Frontal cortex (tissue), 4 donors: ENCODE data around the gene BARX1. TPM values are rescaled to one million over a fixed set of nuclear protein-coding genes. Genes with fewer than 3 reads are reported as not detected.
"Not testable (repeated sequence)": the region's sequence is repeated elsewhere in the genome, so short reads cannot be mapped to it uniquely, and the experiment has no call there.

Experiments
- DNase-seq, 2 donors: peaks; one replicate each; pipeline ENCODE4 v3.0.0; 2012; ENCODE audit warnings: low spot score in 2 of 2
- FAIRE-seq: peaks from 2 replicates; lab custom pipeline; 2012; peaks lifted over from hg19 to GRCh38; lab: Jason Lieb, UNC
- total RNA-seq: library from RNA; depleted of rRNA; stranded (reverse); fragments of >200 nt; gene quantifications from one replicate; pipeline ENCODE4 v1.2.3, GENCODE V29; 2014
- donor health status: control.
- donor health status: control.
- donor health status: control.

BARX1 gene
- total RNA-seq, 1 donor from 2014 or later = not detected

DNA sequence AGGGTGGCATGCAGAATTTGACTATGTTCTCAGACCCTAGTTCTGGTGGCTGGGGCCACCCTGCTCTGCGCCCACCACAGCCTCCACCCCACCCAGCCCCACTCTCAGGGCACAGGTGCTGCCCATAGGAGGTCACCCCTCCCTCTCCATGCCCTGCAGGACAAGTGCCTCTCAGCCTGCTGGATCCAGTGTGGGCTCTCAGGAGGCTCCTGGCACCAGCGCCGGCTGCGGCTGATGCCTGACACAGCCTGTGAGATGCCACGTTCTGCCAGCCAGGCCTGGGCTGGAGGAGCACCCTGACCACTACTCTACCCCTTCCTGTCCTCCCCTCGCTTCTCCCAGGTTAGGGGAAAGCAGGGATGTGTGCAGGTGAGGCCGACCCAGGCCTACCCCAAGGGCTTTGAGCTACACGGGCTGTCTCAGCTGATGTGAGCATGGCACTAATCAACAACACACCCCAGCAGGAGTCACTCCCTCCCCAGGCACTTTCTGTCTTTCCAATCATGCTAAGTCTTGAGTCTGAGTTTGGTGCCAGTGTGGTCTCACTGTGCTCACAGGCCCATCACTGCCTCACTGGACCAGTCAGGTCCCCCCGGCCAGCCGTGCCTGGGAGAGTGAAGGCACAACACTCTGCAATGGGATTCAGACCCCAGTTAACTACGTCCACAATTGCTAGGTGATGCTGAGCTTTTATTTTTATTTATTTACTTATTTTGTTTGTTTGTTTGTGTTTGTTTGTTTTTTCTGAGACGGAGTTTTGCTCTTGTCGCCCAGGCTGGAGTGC, 12.1 kb upstream of the BARX1 start:
- FAIRE-seq (no peak), DNase-seq (no peak)

DNA sequence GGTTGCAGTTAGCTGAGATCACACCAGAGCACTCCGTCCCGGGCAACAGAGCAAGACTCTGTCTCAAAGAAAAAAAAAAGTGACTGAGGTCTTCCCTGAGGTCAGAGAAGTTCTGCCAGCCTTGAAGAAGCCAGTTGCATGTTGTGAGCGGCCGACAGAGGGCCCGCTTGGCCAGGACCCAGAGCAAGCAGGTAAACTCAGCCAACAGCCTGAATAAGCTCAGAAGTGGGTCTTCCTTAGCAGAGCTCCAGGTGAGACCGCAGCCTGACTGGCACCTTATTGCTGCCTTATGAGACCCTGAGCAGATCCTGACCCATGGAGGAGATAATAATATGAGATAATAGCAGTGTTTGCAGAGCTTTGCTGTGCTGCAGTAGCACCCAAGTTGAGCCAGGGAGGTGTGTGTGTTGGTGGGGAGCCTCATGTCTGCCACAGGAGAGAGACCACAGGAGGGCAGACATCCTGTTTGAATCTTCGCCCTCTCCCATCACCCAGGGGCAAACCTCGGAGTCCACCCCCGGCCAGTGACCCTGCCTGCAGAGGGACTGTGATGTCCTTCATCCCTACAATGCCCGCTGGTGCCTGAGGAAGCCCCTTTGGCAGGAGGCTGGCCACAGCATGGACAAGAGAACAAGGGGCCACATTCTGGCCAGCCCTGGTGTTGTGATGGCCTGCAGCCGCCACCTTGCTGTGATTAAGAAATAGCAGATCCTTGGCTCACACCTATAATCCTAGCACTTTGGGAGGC, 10.8 kb upstream of the BARX1 start:
- no peak for DNase-seq
- no peak for FAIRE-seq

DNA sequence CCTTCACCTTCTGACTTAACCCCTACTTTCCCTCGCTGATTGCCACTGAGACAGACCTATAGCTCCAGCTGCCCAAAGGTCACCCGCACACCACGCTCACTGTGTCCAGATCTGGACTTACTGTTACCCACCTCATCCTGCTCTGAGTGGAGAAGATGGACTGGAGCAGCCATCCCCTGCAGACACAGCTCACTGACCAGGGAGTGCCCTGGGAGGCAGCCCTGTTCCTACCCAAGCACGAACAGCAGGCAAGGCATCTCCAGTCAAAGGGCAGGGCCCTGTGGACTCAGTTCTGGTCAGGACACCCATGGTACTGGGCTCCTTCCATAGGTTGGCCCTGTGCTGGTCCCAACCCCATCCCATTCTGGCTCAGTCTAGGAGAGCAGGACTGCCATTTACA, 9.5 kb upstream of the BARX1 start:
- FAIRE-seq = no peak
- peak in 1 of 2 donors; percentile 0 for DNase-seq

DNA sequence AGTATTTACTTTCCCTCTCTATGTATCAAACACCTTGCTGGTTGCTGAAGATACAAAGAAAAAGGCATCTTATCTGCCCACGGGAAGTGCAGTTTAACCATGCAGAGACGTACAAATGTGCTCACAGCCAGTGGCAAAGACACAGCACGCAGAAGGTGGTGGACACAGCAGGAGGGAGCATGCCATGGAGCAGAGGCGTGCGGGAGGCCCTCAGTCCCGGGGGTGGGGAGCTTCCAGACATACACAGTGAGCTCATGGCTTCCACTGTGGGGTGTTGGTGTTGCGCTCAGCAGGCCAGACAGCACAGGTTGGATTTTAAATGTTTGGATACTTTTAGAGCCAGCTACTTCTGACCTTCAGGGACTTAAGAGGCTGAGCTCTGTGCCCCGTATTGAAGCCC, 8.8 kb upstream of the BARX1 start:
- no peak for DNase-seq

DNA sequence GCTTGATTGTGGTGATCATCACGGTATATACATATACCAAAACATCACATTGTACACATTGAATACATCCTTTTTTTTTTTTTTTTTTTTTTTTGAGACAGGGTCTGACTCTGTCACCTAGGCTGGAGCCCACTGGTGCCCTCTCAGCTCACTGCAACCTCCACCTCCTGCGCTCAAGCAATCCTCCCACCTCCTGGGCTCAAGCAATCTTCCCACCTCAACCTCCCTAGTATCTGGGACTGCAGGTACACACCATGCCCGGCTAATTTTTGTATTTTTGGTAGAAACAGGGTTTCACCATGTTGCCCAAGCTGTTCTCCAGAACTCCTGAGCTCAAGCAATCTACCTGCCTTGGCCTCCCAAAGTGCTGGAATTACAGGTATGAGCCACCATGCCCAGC, 8.3 kb upstream of the BARX1 start:
- DNase-seq, FAIRE-seq: not testable (repeated sequence)

More for the DNA sequence above, 8.8 kb upstream of the BARX1 start:
- FAIRE-seq = no peak

DNA sequence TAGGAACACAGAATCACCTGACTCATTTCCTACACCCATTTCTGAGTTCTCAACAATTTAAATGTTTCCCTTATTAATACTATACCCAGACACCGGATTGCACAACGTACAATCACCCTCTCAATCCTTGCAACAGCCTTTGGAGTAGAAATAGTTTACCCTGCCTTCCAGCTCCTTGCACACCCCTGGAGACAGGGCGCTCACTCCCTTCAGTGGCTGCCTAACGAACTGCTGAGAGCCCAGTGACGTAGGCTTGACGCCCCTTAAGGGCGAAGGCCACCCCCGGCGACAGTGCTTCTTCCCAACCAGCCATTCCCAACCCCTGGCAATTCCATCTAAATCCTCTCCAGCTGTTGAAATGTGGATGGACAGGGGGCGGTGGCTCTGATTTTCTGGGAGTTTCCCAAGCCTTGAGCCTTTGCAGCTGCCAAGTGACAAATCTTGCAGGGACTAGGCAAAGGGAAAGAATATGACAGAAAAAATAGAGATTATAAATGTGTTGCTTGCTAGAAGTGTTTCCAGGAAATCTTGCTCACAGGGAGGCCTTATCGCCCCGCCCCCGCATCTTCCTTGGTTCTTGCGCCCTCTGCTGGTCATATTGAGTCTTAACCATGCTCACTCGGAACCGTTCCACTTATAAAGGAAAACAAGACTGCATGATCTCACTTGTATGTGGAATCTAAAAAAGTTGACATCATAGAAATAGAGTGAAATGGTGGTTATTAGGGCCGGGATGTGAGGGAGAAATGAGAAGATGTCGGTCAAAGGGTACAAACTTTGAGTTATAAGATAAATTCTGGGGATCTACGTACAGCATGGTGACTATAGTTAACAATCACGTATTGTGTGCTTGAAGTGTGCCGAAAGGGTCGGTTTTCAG, 7.6 kb upstream of the BARX1 start:
- FAIRE-seq (peak; percentile 93), DNase-seq (peak; percentile 76 to 87)

DNA sequence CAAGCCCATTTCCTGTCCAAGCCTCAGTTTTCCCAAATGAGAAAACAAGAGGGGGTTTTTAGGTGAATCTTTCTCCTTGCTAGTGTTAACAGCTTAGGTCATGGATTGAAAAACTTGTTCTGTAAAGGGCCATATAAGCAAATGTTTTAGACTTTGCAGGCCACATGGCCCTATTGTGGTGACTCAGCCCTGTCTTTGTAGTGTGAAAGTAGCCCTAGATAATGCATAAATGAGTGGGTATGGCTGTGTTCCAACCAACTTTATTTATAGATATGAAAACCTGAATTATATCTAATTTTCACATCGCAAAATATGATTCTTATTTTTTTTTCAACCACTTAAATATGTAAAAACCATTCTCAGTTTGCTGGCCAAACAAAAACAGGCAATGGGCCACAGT, 6.9 kb upstream of the BARX1 start:
- DNase-seq (no peak), FAIRE-seq (no peak)

DNA sequence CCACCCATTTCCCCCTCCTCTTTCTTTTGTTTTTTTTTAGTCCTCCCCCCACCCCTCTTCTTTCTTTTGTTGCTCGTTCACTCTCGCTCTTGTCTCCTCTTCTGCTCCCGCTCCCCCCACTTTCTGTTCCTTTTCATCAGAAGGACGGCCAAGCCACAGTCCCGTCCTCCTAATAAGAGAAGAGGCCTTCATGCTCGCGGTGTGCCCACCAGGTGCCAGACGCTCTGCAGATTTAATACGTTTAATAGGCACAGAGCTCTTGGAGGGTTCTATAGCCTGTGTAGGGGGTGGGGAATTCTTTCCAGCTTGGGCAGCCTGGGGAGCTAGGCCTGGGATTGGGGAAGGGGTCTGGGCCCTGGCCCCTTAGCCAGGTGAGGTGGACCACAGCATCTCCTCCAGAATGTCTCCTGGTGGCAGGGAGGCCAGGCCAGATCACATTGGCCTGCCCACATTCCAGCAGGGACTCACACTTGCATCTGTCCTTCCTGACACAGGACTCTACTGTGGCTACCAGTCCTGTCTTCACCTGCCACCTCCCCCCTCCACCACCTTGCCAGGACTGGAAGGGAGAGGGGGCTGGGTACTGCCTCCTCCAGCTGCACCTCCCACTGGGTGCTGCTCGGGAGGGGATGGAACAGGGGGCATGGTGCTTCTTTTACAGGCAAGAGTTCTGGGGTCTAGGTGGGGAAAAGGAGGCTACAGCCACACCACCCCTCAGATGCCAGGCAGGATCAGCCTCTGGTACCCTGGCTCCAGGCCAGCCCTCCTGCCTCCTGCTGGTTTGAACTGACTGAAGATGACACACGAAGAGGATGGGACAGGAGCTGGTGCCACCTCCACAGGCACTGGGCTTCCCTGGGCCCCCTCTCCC, 6.1 kb upstream of the BARX1 start:
- DNase-seq (no peak), FAIRE-seq (no peak)

DNA sequence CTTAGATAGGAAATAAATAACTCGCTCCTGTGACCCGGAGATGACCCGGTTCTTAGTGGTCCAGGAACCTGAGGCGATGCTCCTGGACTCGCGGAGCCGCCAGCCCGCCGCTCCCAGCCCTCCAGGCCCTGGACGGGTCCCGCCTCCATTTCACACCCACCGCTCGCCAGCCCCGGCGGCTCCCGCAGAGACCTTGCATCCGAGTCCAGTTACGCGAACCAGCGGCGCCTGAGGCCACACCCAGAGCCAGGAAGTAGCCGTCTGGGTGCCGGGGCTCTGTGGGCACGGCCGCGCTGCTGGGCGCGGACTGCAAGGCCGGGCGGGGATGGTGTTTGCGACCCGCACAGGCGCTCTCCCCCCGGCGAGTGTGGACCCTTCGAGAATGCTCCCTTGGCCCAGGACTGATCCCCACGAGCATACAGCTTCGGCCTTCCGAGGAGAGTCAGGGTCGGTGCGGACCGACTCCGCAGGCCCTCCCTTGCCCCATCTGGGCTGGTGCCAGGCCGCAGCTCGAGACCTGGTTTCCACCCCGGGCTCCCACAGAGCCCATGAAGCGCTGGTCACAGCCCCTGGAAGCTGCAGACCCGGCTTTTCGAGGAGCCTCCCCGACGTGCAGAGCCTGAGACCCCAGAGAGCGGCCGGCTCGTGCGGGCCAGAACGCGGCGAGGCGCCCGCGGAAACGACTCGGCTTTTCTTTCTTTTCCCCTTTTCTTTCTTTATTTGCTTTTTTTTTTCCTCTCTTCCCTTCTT, 5.2 kb upstream of the BARX1 start:
- FAIRE-seq (no peak), DNase-seq (peak in 1 of 2 donors; percentile 24)

DNA sequence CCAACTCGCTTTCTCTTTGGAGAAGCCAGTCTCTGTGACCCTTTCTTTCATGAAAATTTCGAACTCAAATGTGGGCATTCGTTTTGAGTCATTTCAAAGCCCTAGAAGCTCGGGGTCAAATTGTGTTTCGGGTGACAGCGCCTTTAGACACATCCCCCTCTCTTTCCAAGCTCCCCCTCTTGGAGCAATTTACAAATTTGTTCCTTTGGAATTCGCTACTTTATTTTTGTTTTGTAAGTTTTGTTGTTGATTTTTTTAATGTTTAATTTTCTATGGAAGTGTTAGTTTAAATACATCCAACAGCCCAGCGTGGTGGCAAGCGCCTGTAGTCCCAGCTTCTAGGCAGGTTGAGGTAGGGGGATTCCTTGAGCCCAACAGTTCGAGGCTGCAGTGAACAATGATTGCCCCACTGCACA, 4.6 kb upstream of the BARX1 start:
- FAIRE-seq = no peak
- DNase-seq = no peak

DNA sequence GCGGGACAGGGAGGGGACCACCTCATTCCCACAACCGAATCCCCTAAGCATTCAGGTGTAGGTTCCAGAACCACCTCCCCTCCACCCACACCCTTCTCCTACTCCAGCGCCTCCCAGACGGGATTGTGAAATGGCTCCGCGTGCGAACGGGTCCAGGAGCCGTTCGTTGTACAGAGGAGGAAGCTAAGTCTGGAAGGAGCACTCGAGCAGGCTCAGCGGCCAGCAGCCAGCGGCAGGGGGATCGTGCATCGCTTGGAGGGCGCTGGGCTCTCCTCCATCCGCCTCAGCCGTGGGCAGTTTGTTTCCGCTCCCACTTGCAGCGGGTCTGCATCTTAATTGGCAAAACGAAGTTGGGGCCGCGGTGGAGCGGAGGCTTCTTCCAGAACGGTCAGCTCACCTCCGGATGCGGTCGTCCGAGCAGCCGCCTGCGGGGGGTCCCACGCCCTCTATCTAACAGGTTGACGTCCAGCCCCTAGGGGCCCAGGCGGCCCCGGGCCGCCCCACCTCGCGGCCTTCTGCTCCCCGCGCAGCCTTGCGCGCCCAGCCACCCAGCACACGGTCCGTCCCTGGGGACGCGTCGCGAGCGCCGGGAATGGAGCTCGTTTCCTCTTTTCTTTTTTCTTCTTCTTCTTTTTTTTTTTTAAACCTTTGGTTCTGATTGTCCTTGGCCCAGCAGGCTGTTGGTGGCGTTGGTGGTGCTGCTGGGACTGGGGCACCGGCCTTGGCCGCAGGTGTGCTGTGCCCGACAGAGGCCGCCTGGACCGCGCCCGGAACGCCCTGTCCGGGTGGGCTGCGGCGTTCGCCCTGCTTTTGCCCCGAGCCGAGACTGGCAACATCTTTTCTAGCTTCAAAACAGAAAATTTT, 3.9 kb upstream of the BARX1 start:
- DNase-seq (peak in 1 of 2 donors; percentile 50), FAIRE-seq (no peak)

DNA sequence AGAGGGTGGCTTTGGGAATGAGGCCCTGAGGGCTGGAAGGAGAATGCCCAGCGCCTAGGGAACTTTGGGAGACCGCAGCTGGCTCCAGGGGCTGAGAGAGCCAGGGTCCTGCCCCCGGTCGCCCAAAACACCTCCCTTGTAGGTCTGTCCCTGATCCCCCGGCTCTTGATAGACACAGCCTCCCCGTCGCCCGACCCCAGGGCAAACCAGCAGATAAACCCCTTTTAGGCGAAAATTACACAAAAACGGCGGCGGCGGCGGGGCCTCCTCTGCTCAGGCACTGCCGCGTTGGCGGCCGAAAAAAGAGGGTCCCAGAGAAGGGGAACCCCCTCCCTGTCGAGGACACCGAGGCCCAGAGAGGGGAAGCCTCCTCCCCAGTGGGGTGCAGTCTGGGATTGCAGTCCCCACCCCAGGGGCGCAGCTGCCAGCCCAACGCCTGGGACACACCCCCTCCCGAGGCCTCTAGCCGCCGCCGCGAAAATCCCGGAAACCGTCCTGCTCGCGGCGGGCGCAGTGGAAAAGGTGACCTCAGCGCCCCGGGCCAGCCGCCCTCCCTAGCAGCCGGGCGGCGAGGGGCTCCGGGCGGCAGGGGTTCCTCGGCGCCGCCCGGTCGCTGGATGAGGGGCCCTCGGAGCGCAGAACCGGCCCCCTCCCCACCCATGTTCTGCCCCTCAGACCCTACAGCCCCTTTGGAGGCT, 3.1 kb upstream of the BARX1 start:
- FAIRE-seq (no peak), DNase-seq (peak in 1 of 2 donors; percentile 14)

DNA sequence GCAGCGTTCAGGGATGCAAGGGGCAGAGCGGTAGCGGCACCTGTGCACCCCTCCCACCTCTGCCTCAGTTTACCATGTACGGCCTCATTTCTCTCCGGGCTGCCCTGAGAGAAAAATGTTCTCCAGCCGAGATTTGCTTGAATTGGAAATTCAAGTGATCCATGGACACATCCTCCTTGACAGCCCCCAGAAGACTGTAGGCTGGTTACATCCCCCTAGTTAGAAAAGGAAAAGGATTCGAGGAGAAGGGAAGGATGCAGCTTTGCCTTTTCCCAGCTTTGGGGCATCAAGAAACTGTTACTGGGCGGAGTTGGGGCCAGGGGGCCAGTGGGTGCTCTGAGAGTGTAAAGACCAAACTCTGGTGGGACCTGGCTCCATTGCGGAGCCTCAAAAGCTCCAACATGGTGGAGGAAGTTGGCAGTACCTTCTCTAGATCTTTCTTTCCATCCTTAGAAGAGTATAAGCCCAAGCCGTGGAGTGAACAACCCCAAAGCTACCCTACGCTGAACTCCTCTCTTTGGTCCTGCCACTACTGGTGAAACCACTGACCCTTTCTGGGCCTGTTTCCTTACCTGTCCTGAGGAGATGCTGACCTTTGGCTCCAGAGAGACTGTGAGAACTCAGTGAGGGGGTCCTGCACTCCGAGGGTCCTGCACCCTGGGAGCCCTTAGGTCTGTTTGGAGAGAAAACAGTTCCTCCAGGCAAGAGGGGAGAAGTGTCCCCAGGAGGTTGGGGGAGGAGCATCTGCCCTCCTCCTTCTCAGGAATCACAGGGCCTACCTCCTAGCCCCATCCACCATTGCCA, 1.0 kb upstream of the BARX1 start:
- FAIRE-seq (no peak), DNase-seq (peak in 1 of 2 donors; percentile 38)

DNA sequence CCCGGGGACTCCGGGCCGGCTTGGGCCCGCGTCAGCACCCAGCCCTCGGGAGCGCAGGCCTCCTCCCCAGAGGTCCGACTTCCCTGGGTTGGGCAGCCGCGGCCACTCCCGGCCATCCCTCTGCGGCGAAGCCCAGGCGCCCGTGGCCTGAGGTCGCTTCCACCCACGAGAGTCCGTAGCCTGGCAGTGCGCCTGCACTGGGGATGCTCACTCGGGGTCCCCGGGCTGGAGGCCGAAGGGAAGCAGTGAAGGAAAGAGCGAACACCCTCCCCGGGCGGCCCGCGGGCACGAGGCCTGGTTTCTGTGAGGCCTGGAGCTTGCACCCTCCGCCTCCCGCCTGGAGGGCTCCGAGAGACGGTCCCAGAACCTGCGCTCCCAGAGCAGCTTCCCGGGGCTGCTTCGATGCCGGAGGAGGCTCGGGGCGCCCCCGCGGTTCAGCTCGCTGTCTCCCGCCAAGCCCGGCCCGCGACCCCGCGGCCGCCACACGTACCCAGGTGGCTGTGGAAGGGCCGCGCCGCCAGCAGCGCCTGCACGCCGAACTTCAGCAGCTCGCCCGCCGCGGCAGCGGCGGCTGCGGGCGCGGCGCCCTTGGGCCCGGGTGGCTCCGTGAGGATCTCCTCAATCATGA, 607 bp downstream of the BARX1 start:
- FAIRE-seq (no peak), DNase-seq (peak in 1 of 2 donors; percentile 44)

DNA sequence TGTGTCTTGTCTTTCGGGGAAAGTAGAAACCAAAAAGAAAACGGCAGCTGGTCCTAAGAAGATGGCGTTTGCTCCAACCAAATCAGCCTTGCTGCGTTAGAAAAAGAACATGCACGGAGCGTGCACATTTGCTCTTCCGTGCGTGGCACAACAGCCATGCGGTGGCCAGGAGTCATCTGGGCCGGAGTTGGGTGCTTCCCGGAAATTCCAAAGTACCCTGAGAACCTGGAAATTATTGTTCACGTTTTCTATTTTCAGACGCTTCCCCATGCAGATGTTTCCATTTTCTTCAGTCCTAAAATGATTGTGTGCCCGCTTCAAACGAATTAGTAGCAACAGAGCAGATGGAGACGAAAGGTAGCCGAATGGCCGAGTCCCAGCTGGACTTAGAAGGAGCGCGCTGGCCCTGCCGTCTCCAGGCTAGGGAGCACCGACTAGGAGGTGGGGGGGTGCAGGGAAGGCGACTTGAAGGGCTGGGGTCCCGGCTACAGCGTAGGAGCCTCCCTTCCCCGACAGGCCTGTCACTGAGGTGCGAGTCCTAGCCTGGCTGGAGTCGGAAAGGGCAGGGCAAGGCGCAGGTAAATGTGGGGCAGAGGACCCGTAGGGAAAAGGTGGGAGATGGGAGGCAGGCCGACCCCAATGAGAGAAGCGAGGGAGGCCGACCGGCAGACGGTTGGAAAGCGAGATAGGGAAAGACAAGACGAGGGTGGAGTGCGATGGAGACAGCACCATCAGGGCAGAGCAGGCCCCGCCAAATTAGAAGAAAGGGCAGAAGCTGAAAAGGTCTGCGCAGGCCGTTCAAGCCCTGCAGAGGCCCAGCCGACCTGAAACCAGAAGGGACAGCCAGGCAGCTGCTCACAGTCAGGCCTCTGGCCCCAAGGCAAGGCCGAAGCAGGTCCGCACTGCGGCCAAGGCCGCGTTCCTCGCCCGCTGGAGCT, 1.4 kb downstream of the BARX1 start:
- peak in 1 of 2 donors; percentile 40 for DNase-seq
- FAIRE-seq = no peak
